Heart left ventricle (tissue), 16 donors: Measurements from ENCODE around the gene SERTAD2. TPM values are rescaled to one million over a fixed set of nuclear protein-coding genes. Genes with fewer than 3 reads are reported as not detected.

Experiments
- ATAC-seq, 4 donors: fragments of 200-7000 bp; cut with Tn5 transposase; one replicate each; pipeline ENCODE4 v1.9.1; 2020 to 2022; ENCODE audit warnings: moderate library complexity in 4 of 4, mild to moderate bottlenecking in 3 of 4, moderate number of reproducible peaks in 1 of 4
- DNase-seq, 5 donors: peaks; one replicate each; pipeline ENCODE4 v3.0.0-alpha.2; 2020
- H3K27ac ChIP-seq, 12 donors: fragments of 200-600 bp; sonication (generic) in 4 of 12; one replicate each; pipeline versions ENCODE4 v1.5.0 to v1.8.0; 2016 to 2022; ENCODE audit warnings: mild to moderate bottlenecking in 2 of 12
- H3K27me3 ChIP-seq, 9 donors: fragments of 200-600 bp; sonication (generic) in 2 of 9; one replicate each; pipeline versions ENCODE4 v1.5.1 to v1.8.0; 2016 to 2022; ENCODE audit warnings: mild to moderate bottlenecking in 3 of 9
- H3K36me3 ChIP-seq, 9 donors: fragments of 200-600 bp; sonication (generic) in 2 of 9; one replicate each; pipeline versions ENCODE4 v1.5.0 to v1.8.0; 2018 to 2022; ENCODE audit warnings: mild to moderate bottlenecking in 2 of 9
- H3K4me1 ChIP-seq, 12 donors: fragments of 200-600 bp; sonication (generic) in 4 of 12; one replicate each; pipeline versions ENCODE4 v1.5.0 to v1.8.0; 2016 to 2022; ENCODE audit warnings: mild to moderate bottlenecking in 3 of 12
- H3K4me3 ChIP-seq, 12 donors: fragments of 200-600 bp; sonication (generic) in 4 of 12; one replicate each; pipeline versions ENCODE4 v1.5.0 to v1.8.0; 2017 to 2022; ENCODE audit warnings: mild to moderate bottlenecking in 9 of 12, moderate library complexity in 4 of 12
- H3K9me3 ChIP-seq, 12 donors: fragments of 200-600 bp; sonication (generic) in 4 of 12; one replicate each; pipeline versions ENCODE4 v1.5.0 to v1.8.0; 2016 to 2022; ENCODE audit warnings: mild to moderate bottlenecking in 1 of 12
- CTCF ChIP-seq, 12 donors: fragments of 200-600 bp; sonication (generic) in 4 of 12; IDR thresholded peaks; one replicate each; pipeline versions ENCODE4 v1.5.0 to v1.8.0; 2018 to 2022; ENCODE audit warnings: antibody characterized with exemption in 12 of 12, mild to moderate bottlenecking in 5 of 12
- POLR2A ChIP-seq, 2 donors: fragments of 450-650 bp; IDR thresholded peaks; one replicate each; pipeline ENCODE4 v1.6.1; 2017; ENCODE audit warnings: antibody characterized with exemption in 2 of 2, mild to moderate bottlenecking in 2 of 2, moderate library complexity in 2 of 2
- WGBS, 4 donors: extraction: QIAGEN DNeasy Blood & Tissue Kit in 2 of 4; methylation state at CpG; one replicate each; pipeline versions ENCODE4 v1.1.5 to v1.1.7; 2013 to 2018; 5-methylcytosine and 5-hydroxymethylcytosine counted together
- intact Hi-C, 10 donors: fragments of 100-400 bp; cut with DNase I; formaldehyde crosslinking; loops; one replicate each; pipeline versions ENCODE4 v1.11.1 to v1.14.2; 2022
- polyA plus RNA-seq, 2 donors: library from polyadenylated mRNA; stranded (reverse); fragments of 200-250 nt; gene quantifications; one replicate each; pipeline ENCODE4 v1.2.3, GENCODE V29; 2013
- total RNA-seq, 9 donors: library from RNA; depleted of rRNA in 2 of 9; stranded (reverse); fragments of >200 nt in 2 of 9; fragmentation: NEBNext Ultra II Directional in 3 of 9; extraction: Animal tissue kit (Norgen Biotek cat#: 25700) in 3 of 9; gene quantifications; one replicate each; pipeline versions ENCODE4 v1.1.0 to v1.2.4, GENCODE V29; 2016 to 2023
- donor health status: ischemic (EF 13 %, LVEDD 7.1; RV severe dilation, severe dysfunction).
- donor health status: healthy with polysubstance abuse.
- donor health status: DM: no; HTN: yes; CAD: no.
- donor health status: DM: no; HTN: no; CAD: no.
- donor health status: ischemic (EF 25% LVEDD 6.9; RV normal size, moderate dysfunction).
- donor health status: ischemic (EF 25% LVEDD 5.7; RV mildly dilated, moderate dysfunction).
- donor health status: healthy.
- donor health status: DM: yes; HTN: yes; CAD: no.
- donor health status: ischemic (EF 35%, LVEDD 5.7; RV mildly dilated, moderate dysfunction).
- donor health status: nonischemic (EF 11% LVEDD 7.7; RV severe dilation, severe dysfunction).
- donor health status: DM: yes; HTN: yes; CAD: no.
- donor health status: PGD.
- donor health status: ischemic (EF 29% LVEDD 5.4; RV normal size, mild dysfunction).
- donor health status: nonischemic (EF 23%, LVEDD 6.1; RV moderate dilation, normal function).

SERTAD2 gene
- total and polyA plus RNA-seq, 11 donors = 5.1 to 21.6 (median 15.5) TPM

GRCh38 chr2:64598226-64598625 is 55.5 kb downstream of the SERTAD2 start:
- peaks cover 0 to 11% (median 0%) of the 10 kb centered on the region in 9 donors for H3K36me3 ChIP-seq
- H3K27me3 ChIP-seq = no peaks in the 10 kb centered on the region
- 94 to 98% (median 97%) methylated on average over 6 of the region's 6 CpGs for WGBS, 4 donors
- DNase-seq = no peak
- peaks cover 0 to 19% (median 3%) of the 10 kb centered on the region in 12 donors for H3K4me1 ChIP-seq
- no peak for TF ChIP-seq CTCF (IDR thresholded peaks at IDR 0.05)
- no peak for TF ChIP-seq POLR2A (IDR thresholded peaks at IDR 0.05)
- no peak overlapping the region for H3K4me3 ChIP-seq
- H3K9me3 ChIP-seq = no peaks in the 10 kb centered on the region
- ATAC-seq = no peak
- intact Hi-C loops = loop anchor here in 5 of 10 donors (5.0 to 10.0 kb wide), 4 partner anchors 39 to 447 kb away; no protein-coding TSS in a partner anchor
- H3K27ac ChIP-seq = no peak overlapping the region

GRCh38 chr2:64595397-64596176 is 58.1 kb downstream of the SERTAD2 start:
- H3K27me3 ChIP-seq = no peaks in the 10 kb centered on the region
- ATAC-seq (peak in 1 of 4 donors; percentile 44), DNase-seq (no peak)
- H3K27ac ChIP-seq = no peak overlapping the region
- TF ChIP-seq POLR2A (IDR thresholded peaks at IDR 0.05) = no peak
- peak in 7 of 12 donors; percentile 8 to 45 (median 33) for TF ChIP-seq CTCF (IDR thresholded peaks at IDR 0.05)
- H3K9me3 ChIP-seq = no peaks in the 10 kb centered on the region
- intact Hi-C loops = loop anchor here in 5 of 10 donors (5.0 to 10.0 kb wide), 4 partner anchors 42 to 449 kb away; no protein-coding TSS in a partner anchor
- WGBS, 4 donors = 48 to 58% (median 50%) methylated on average over 4 of the region's 4 CpGs
- peaks cover 0 to 25% (median 5%) of the 10 kb centered on the region in 12 donors for H3K4me1 ChIP-seq
- peaks cover 0 to 37% (median 23%) of the 10 kb centered on the region in 9 donors for H3K36me3 ChIP-seq
- H3K4me3 ChIP-seq = no peak overlapping the region

- no peak for ATAC-seq
- Histone ChIP-seq H3K4me3 (no peak overlapping the region), H3K9me3 (no peaks in the 10 kb centered on the region), H3K4me1 (peaks cover 0 to 25% (median 2%) of the 10 kb centered on the region in 12 donors), H3K27ac (no peak overlapping the region), H3K36me3 (peaks cover 0 to 49% (median 35%) of the 10 kb centered on the region in 9 donors), H3K27me3 (no peaks in the 10 kb centered on the region)
- intact Hi-C loops = loop anchor here in 4 of 10 donors (10.0 kb wide), 3 partner anchors 50 to 450 kb away; no protein-coding TSS in a partner anchor
- DNase-seq = no peak
- no peak for TF ChIP-seq CTCF (IDR thresholded peaks at IDR 0.05)
- TF ChIP-seq POLR2A (IDR thresholded peaks at IDR 0.05) = no peak
- WGBS, 4 donors = 86 to 91% (median 87%) methylated on average over 7 of the region's 7 CpGs
Observed at GRCh38 chr2:64594226-64594989, 59.3 kb downstream of the SERTAD2 start.
